ENCODE results near the gene MX2. TPM values are rescaled to one million over a fixed set of nuclear protein-coding genes. Genes with fewer than 3 reads are reported as not detected.

MX2 gene
- total RNA-seq, 4 donors from 2014 or later = 0.29 to 19.0 (median 8.2) TPM

DNA sequence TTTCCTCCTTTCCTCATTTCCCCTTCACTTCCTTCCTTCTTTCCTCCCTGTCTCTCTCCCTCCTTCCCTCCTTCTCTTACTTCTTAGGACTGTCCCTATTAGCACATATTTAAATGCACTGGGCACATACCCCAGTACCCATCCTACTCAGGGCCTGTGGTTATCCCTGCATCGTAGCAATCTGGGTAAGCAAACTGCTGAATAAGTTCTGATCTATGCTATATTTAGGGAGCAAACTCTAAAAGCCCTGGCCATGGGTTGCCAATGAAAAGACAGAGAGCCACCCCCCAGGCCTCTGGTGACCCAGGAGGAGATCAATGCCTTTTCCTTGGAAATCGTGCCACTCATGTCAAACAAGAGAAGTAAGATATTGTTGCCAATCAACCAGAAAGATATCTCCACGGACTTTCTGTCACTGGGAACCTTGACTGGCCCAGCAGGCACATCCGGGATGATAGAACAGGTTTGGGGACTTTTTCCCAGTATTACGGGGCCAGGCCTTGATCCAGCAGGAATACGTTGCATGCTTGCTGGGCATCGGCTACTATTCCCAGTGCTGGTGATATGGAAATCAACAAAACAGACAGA lies 39.8 kb upstream of the MX2 start:
- H3K27me3 ChIP-seq = no peaks in the 10 kb centered on the region
- H3K36me3 ChIP-seq = no peaks in the 10 kb centered on the region
- no peak overlapping the region for H3K4me3 ChIP-seq
- no peak for DNase-seq
- H3K27ac ChIP-seq = no peak overlapping the region
- no peaks in the 10 kb centered on the region for H3K9me3 ChIP-seq
- H3K4me1 ChIP-seq = peaks cover 0 to under 1% of the 10 kb centered on the region in 2 donors
- intact Hi-C loops (cut with DNase I; ENCODE audit: low total_unique reads) = no loop called here
- TF ChIP-seq, protein P1, sequence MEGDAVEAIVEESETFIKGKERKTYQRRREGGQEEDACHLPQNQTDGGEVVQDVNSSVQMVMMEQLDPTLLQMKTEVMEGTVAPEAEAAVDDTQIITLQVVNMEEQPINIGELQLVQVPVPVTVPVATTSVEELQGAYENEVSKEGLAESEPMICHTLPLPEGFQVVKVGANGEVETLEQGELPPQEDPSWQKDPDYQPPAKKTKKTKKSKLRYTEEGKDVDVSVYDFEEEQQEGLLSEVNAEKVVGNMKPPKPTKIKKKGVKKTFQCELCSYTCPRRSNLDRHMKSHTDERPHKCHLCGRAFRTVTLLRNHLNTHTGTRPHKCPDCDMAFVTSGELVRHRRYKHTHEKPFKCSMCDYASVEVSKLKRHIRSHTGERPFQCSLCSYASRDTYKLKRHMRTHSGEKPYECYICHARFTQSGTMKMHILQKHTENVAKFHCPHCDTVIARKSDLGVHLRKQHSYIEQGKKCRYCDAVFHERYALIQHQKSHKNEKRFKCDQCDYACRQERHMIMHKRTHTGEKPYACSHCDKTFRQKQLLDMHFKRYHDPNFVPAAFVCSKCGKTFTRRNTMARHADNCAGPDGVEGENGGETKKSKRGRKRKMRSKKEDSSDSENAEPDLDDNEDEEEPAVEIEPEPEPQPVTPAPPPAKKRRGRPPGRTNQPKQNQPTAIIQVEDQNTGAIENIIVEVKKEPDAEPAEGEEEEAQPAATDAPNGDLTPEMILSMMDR (IDR thresholded peaks at IDR 0.05) = no peak
- no peak for TF ChIP-seq POLR2A (IDR thresholded peaks at IDR 0.05)

DNA sequence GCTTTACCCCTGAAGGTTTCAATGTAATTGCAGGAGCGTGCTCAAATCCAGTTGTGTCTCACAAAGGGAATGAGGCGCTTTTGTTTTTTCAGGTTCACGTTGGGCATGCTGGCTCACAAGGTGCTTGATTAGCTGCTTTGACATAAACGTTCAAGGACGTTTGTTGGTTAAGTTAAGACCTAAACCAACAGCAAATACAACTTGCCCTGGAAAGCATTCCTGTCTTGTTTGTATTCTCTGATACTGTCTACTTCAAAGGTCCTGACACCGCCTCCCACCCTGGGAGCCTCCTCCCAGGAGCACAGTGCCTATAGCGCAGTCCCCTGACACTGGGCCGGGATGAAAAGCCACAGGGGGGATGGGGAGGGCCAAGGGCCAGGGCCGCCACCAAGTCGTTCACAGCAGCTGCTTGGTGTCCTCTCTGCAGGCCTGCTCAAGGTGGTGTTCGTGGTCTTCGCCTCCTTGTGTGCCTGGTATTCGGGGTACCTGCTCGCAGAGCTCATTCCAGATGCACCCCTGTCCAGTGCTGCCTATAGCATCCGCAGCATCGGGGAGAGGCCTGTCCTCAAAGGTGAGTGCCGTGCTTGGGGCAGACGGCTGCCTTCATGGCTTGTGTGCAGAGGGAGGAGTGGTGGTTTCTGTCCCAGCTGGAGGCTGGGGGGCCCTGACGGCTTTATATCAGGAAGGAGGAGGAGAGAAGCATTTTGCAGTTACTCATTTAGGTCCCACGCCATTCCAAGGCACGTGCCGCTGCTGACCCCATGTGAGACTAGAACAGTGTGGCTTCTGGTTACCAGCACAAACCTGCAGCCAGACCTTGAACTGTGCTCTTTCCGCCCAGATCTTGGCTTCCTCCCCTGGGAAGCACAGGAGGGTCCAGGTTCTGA lies 39.1 kb upstream of the MX2 start:
- no peak for TF ChIP-seq POLR2A (IDR thresholded peaks at IDR 0.05)
- TF ChIP-seq, protein P1 (IDR thresholded peaks at IDR 0.05) = no peak
- no peaks in the 10 kb centered on the region for H3K27me3 ChIP-seq
- intact Hi-C loops (cut with DNase I; ENCODE audit: low total_unique reads) = no loop called here
- H3K36me3 ChIP-seq = no peaks in the 10 kb centered on the region
- no peaks in the 10 kb centered on the region for H3K9me3 ChIP-seq
- no peak overlapping the region for H3K4me3 ChIP-seq
- DNase-seq = no peak
- no peaks in the 10 kb centered on the region for H3K4me1 ChIP-seq
- no peak overlapping the region for H3K27ac ChIP-seq

DNA sequence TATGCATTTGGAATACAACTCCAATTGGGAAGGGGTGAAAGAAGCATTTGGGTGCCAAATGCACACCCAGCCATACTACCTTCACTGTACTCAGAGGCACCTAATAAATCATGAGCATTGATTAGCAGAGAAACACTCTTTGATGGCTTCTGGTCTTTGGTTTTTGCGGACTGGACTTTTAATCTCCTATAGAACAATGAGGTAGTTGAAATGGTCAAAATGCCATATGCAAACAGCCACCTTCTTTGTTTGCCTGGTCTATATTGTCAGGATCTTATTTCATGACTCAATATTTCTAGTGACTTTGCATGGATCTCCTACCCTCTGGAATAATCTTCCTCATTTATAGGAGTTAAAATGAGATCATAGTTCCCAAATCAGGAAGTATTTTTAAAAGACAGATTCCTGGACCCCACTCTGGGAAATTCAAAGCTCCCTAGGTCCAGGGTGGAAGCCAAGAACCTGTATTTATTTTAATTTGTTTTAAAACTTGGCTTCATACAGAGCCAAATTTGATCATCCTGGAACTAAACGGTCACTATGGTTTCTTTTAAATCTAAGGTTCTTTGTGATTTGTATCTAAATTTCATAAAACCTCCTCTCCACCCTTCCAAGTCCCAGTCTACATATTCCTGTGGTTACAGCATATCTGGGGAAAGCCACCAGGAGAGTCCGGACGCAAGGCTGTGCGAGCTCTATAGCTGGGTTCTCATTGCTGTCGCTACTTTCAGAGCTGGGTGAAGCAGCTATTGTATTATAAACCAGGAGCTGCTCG lies 36.5 kb upstream of the MX2 start:
- DNase-seq = no peak
- intact Hi-C loops (cut with DNase I; ENCODE audit: low total_unique reads) = no loop called here
- Histone ChIP-seq H3K36me3 (no peaks in the 10 kb centered on the region), H3K27ac (no peak overlapping the region), H3K4me3 (no peak overlapping the region), H3K4me1 (no peaks in the 10 kb centered on the region), H3K27me3 (no peaks in the 10 kb centered on the region), H3K9me3 (no peaks in the 10 kb centered on the region)
- no peak for TF ChIP-seq POLR2A (IDR thresholded peaks at IDR 0.05)
- TF ChIP-seq, protein P1 (IDR thresholded peaks at IDR 0.05) = no peak

DNA sequence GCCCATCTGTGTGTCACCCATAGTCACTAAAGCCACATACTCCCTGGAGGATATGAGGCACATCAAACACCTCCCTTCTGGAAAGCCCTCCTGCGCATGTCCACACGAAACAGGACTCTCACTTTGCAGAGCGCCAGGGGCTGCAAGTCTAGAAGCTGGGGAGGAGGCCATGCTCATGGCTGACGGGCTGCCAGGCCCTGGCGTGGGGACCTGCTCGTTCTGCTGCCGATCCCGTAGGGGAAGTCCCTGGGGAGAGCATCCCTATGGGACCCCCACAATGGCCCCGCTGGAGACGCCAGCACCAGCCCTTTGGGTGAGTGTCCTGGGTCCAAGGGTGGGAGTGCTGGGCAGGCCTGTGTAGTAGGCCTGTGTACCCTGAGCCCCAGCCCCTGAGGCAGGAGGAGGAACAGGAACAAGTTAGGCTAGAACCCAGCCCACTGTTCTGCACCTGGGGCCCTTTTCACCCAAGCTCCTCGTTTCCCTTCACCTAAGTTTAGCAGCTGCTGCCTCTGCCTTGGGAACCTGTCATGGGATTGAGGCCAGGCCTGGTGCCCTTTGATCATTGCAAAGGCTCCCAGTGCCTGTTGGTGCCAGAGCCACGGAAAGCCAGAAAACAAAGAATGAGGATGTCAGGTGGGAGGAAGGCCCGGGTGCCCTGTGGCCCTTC lies 35.3 kb upstream of the MX2 start:
- H3K4me1 ChIP-seq = no peaks in the 10 kb centered on the region
- no peak for TF ChIP-seq POLR2A (IDR thresholded peaks at IDR 0.05)
- TF ChIP-seq, protein P1 (IDR thresholded peaks at IDR 0.05) = no peak
- intact Hi-C loops (cut with DNase I; ENCODE audit: low total_unique reads) = no loop called here
- no peak overlapping the region for H3K4me3 ChIP-seq
- H3K36me3 ChIP-seq = no peaks in the 10 kb centered on the region
- no peak for DNase-seq
- H3K27ac ChIP-seq = no peak overlapping the region
- H3K9me3 ChIP-seq = no peaks in the 10 kb centered on the region
- no peaks in the 10 kb centered on the region for H3K27me3 ChIP-seq
